Measurements from ENCODE around the gene LAG3.

DNA sequence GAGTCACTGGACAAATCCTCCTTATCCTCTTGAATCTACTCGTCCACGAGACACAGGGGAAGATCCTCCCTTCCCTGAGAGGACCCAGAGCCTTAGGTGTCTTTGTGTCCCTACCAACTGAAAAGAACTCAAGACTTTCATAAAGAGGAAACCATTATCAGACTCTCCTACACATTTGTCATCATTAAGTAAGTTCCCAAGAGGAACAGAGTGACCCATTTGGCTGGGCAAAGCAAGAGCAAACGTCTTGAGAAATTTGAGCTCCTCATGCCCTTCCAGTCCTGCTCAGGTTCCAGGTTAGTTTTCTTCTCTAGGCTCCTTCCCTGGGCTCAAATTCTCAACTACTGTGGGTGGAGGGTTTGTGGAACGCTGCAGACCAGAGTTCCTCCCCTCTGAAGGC, 25.1 kb upstream of the LAG3 start:
- TF ChIP-seq, protein P1, sequence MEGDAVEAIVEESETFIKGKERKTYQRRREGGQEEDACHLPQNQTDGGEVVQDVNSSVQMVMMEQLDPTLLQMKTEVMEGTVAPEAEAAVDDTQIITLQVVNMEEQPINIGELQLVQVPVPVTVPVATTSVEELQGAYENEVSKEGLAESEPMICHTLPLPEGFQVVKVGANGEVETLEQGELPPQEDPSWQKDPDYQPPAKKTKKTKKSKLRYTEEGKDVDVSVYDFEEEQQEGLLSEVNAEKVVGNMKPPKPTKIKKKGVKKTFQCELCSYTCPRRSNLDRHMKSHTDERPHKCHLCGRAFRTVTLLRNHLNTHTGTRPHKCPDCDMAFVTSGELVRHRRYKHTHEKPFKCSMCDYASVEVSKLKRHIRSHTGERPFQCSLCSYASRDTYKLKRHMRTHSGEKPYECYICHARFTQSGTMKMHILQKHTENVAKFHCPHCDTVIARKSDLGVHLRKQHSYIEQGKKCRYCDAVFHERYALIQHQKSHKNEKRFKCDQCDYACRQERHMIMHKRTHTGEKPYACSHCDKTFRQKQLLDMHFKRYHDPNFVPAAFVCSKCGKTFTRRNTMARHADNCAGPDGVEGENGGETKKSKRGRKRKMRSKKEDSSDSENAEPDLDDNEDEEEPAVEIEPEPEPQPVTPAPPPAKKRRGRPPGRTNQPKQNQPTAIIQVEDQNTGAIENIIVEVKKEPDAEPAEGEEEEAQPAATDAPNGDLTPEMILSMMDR (conservative IDR thresholded peaks at IDR 0.05; ENCODE audit: low read depth, low read length), result no peak
- no peak for TF ChIP-seq EZH2 (IDR thresholded peaks at IDR 0.05; ENCODE audit: borderline replicate concordance, low read depth, low read length, poor library complexity, severe bottlenecking)

Data from A673 (cell line).